Retina (tissue), 1 donor: ENCODE results near the gene SHROOM2.
"Not testable (repeated sequence)": the region's sequence is repeated elsewhere in the genome, so short reads cannot be mapped to it uniquely, and the experiment has no call there.

ENCODE experiments used
- DNase-seq: peaks from one replicate; pipeline ENCODE4 v3.0.0-alpha.2; 2016

The SHROOM2 gene

GRCh38 chrX:9784332-9784731, 1.9 kb upstream of the SHROOM2 start:
- no peak for DNase-seq

DNA sequence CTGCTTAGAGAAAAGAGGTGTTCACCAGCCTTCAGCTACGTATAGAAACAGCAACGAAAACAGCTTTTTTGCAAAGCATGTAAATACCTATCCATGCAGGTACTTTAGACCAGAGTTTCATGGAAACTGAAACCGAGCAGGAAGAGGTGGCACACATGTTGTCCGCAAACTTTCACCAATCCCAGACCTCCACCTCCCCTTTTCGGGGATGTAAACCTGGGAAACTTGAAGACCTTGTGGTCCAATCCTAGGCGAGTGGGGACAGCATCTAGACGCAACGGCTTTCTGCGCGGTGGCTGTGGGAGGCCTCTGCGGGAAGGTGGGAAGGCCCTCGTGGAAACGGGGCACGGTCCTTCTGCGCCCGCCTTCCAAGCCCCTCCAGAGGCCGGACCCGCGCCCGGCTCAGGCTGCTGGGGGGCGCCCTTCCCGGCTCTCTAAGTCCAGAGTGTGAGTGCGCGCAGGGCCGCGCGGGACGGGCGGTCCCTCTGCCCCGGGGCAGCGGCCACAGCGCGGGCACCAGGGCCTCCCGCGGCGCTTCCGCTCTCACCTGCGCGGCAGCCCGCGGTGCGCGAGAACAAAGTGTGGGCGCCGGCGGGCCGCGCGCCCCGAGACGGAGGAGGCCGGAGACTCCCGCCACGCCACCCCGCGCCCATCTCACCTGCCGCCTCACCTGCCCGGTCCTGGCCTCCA, 830 bp upstream of the SHROOM2 start:
- DNase-seq, result peak; percentile 35

GRCh38 chrX:9786798-9787635, 788 bp downstream of the SHROOM2 start:
- peak; percentile 38 for DNase-seq

GRCh38 chrX:9788911-9789310, 2.7 kb downstream of the SHROOM2 start:
- no peak for DNase-seq

GRCh38 chrX:9789555-9789954, 3.3 kb downstream of the SHROOM2 start:
- DNase-seq, result no peak

DNA sequence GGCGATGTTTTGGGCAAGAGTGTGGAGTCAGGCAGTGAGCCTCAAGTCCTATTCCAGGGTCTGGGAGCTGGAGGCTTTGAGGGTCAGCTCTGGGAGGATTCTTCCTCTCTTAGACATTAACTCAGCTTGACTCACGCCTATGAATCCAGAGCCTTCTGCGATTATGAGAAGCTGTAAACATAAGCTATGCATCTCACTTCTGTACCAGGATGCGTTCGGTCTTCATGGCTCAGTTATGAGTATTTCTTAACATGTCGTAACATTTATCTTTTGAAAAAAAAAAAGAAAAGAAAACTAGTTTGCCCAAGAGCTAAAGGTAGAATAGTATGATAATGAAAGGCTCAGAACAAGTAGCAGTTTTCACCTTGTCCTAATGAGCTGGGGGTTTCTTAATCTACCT, 4.6 kb downstream of the SHROOM2 start:
- DNase-seq, result no peak

- DNase-seq, result no peak
Observed at GRCh38 chrX:9794495-9794894, 8.3 kb downstream of the SHROOM2 start.

GRCh38 chrX:9797384-9798360, 11.4 kb downstream of the SHROOM2 start:
- no peak for DNase-seq

DNA sequence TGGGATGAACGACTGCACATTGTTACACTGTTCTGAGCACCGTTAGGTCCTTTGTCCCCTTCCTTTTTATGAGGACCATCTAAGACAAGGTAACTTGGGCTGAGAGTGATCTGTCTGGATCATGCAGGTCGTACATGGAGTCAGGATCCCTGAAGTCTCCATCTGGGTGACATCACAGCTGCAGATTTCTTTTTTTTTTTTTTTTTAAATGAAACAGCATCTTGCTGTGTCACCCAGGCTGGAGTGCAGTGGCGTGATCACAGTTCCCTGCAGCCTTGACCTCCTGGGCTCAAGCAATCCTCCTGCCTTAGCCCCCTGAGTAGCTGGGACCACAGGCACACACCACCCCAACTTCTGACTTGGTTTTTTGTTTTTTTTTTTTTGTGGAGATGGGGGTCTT, 16.5 kb downstream of the SHROOM2 start:
- no peak for DNase-seq

DNA sequence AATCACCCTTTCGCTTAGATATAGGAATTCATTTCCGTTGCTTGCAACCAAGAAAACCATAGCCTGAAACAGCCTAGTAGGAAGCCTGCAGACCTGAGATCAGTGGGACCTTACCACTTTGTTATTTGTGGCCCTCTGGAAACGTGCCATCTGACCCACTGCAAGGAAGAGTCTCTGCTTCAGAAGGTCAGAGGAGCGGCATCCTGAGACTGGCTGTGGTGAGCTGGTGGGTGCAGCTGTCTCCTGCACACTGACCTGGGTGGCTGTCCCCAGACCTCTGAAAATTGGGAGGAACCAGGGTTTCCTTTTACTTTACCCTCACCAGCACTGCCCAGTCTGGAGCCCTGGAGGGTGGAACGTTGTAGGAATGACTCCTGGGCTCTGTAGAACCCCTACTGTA, 18.2 kb downstream of the SHROOM2 start:
- no peak for DNase-seq

DNA sequence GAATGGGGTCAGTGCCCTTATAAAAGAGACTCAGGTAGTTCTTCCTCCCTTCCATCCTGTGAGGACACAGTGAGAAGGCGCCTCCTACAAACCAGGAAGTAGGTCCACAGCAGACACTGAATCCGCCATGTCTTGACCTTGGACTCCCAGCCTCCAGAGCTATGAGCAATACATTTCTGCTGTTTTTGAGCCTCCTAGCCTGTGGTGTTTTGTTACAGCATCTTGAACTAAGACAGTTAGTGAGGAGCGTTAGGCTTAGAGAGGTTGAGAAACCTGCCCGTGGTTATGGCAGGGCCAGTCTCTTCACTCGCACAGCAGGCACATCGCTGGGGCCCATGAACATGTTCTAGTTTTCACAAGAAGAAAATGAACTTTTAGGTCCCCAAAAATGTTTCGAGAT, 19.7 kb downstream of the SHROOM2 start:
- no peak for DNase-seq

DNA sequence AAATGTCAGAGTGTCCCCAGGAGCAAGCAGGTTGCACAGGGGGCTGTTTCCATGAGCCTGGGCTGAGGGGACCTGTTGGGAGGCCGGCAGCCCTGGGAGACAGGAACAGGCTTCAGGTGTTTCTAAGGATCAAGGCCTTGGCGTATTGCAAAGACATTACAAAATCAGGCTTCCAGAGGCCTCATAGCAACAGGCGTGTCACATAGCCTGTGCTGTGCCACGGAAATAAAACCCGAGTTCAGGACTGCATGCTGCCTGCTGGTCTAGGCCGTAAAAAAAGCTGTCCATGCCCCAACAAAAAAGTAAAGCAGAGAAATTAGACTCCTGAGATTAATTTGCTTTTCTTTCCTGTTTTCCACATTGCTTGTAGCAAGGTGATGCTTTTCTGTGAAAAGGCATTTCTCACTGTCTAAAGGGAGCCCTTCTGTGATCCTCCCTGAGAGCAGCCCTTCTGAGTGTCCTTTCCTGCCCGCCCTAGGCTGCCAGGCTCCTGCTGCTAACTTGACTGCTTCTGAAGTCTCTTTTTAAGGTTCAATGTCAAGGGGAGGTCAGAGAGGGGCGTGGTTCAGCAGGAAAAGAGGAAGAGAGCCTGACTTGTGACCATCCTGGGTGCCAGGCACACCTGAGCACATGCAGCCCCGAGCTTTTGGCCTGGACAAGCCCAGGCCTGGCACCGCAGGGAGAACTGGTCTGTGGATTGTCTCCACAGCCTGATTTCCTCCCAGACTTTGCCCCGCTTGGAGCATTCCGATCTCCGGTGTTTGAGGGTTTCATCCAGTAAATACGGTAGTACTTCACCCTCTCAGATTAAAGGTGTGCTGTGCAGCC, 21.3 kb downstream of the SHROOM2 start:
- no peak for DNase-seq

- DNase-seq, result not testable (repeated sequence)
Observed at GRCh38 chrX:9809876-9810275, 23.6 kb downstream of the SHROOM2 start.

DNA sequence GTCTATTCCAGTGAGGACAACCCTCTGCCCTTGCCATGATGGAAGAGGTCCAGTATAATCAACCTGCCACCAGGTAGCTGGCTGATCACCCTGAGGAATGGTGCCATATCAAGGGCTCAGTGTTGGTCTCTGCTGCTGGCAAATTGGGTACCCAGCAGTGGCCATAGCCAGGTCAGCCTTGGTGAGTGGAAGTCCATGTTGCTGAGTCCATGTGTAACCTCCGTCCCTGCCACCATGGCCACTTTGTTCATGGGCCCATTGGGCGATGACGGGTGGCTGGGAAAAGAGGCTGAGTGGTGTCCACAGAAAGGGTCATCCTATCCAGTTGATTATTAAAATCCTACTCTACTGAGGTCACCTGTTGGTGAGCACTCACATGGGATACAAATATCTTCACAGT, 24.9 kb downstream of the SHROOM2 start:
- not testable (repeated sequence) for DNase-seq

- no peak for DNase-seq
Observed at GRCh38 chrX:9816084-9816700, 30.0 kb downstream of the SHROOM2 start.

GRCh38 chrX:9821572-9821971, 35.3 kb downstream of the SHROOM2 start:
- DNase-seq, result no peak

- DNase-seq, result no peak
Observed at GRCh38 chrX:9824554-9824953, 38.3 kb downstream of the SHROOM2 start.

DNA sequence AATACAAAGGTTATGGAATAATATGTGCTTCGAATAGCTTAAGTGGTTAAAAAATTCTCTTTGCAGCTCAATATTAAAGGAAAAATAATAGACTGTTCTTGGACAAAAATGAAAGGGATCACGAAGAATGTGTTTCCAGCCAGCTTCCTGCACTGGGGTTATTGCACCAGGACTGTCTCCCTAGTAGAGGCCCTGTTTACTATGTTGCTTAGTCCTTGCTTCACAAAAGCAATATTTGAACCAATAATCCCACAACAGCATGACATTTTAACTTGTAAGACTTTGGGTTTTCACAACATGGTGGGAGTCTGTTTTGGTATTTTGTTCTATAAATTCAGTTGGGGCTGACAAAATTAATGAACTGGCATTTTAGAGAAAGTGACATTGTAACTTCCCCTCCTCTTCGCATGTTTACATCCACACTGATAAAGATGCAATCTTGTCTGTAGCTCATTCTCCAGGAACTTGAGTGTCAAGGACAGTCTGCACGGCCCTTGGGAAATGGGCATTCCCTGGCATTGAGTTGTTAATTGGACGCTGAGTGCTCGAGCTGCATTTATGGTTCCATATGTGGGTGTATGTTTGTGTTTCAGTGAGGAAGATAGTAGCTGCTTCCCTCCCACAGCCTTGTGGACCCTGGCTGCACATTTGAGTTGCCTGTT, 39.0 kb downstream of the SHROOM2 start:
- no peak for DNase-seq

- DNase-seq, result no peak
Observed at GRCh38 chrX:9825966-9826365, 39.7 kb downstream of the SHROOM2 start.

- no peak for DNase-seq
Observed at GRCh38 chrX:9829308-9830267, 43.4 kb downstream of the SHROOM2 start.
